CD4-positive, alpha-beta T cell treated with Interferon gamma for 1 hour (primary cell): ENCODE measurements around the gene CHIT1.
A peak's percentile ranks its signal among the peaks of the same experiment; 100 is the strongest.

Experiments
- DNase-seq: peaks from one replicate; pipeline ENCODE4 v3.0.0-alpha.2; 2020

The CHIT1 gene

GRCh38 chr1:203172184-203173010 is 57.1 kb downstream of the CHIT1 start:
- peak; percentile 12 for DNase-seq

- no peak for DNase-seq
These were observed 57.9 kb downstream of the CHIT1 start for GRCh38 chr1:203171341-203172183.

GRCh38 chr1:203170625-203171330 is 58.7 kb downstream of the CHIT1 start:
- no peak for DNase-seq

GRCh38 chr1:203169770-203170520 is 59.5 kb downstream of the CHIT1 start:
- DNase-seq = no peak

GRCh38 chr1:203168991-203169390 is 60.5 kb downstream of the CHIT1 start:
- DNase-seq = no peak

- DNase-seq = no peak
These were observed 61.2 kb downstream of the CHIT1 start for GRCh38 chr1:203168256-203168786.

GRCh38 chr1:203167913-203168200 is 61.6 kb downstream of the CHIT1 start:
- DNase-seq = no peak

GRCh38 chr1:203167026-203167912 is 62.2 kb downstream of the CHIT1 start:
- peak; percentile 25 for DNase-seq

- DNase-seq = no peak
These were observed 63.1 kb downstream of the CHIT1 start for GRCh38 chr1:203166192-203166940.
